ENCODE measurements around the gene HTR3D. TPM values are rescaled to one million over a fixed set of nuclear protein-coding genes. Genes with fewer than 3 reads are reported as not detected.

HTR3D gene
- total and polyA plus RNA-seq, 2 of the 13 experiments (the other 11 are each of a cell fraction or from before 2014, with no cell fraction given): not detected

GRCh38 chr3:184059424-184059823 lies 27.9 kb downstream of the HTR3D start:
- DNase-seq (ENCODE audit: low spot score): no peak
- TF ChIP-seq ZSCAN21 (CRISPR knock-in tag; IDR thresholded peaks at IDR 0.05; ENCODE audit: borderline replicate concordance) (no peak), MXD3 (CRISPR knock-in tag; IDR thresholded peaks at IDR 0.05) (no peak), ZNF546 (CRISPR knock-in tag; conservative IDR thresholded peaks at IDR 0.05) (no peak), IRX3 (CRISPR knock-in tag; IDR thresholded peaks at IDR 0.05; ENCODE audit: borderline replicate concordance, low read depth) (no peak), ISL2 (CRISPR knock-in tag; IDR thresholded peaks at IDR 0.05) (no peak), ZNF839 (CRISPR knock-in tag; IDR thresholded peaks at IDR 0.05; ENCODE audit: borderline replicate concordance) (no peak)
- Histone ChIP-seq H3K4me2 (ENCODE audit: low read depth, low read length) (no peak overlapping the region), H3K9ac (ENCODE audit: insufficient read depth, low read depth, low read length) (no peak overlapping the region), H4K20me1 (ENCODE audit: insufficient read depth, low read length) (no peaks in the 10 kb centered on the region), H3K36me3 (replicated peaks in 1 of 2; ENCODE audit: control insufficient read depth in 1 of 2, insufficient read depth in 2 of 2, low read length in 2 of 2) (no peaks in the 10 kb centered on the region), H3K4me1 (ENCODE audit: insufficient read depth, low read length) (no peaks in the 10 kb centered on the region), H3K4me3 (replicated peaks in 1 of 3; ENCODE audit: insufficient read depth in 1 of 3, low read depth in 2 of 3, low read length in 3 of 3) (no peak overlapping the region), H3K9me3 (ENCODE audit: low read length) (no peaks in the 10 kb centered on the region), H3K27ac (ENCODE audit: extremely low read length, insufficient read depth, low read length) (no peak overlapping the region), H3K27me3 (ENCODE audit: control insufficient read depth in 1 of 2, insufficient read depth in 2 of 2, low read length in 2 of 2) (peaks cover 0 to 8% of the 10 kb centered on the region in 2 experiments; a peak in 4 of 5 replicates), H3K79me2 (ENCODE audit: insufficient read depth, low read length) (no peaks in the 10 kb centered on the region), H2AFZ (ENCODE audit: low read length) (no peak overlapping the region)
- WGBS (ENCODE audit: low lambda C conversion rate): 41% methylated on average over 7 of the region's 7 CpGs
- ChIA-PET CTCF (ENCODE audit: low intra/inter-chr PET ratio, low total read pairs) (no interaction called here), POLR2A (no interaction called here)
- intact Hi-C loops (cut with micrococcal nuclease; ENCODE audit: unreplicated experiment) (no loop called here), in situ Hi-C loops (cut with HindIII; ENCODE audit: extremely low pct_ligation_motif_present, low pct_unique_long_range_greater_than_20kb) (no loop called here)
- ATAC-seq: no peak
- no peak for FAIRE-seq
- no TSS peak for BruUV-seq (replicated peaks)

GRCh38 chr3:184062637-184063036 lies 31.1 kb downstream of the HTR3D start:
- in situ Hi-C loops (cut with HindIII; ENCODE audit: extremely low pct_ligation_motif_present, low pct_unique_long_range_greater_than_20kb) (no loop called here), intact Hi-C loops (cut with micrococcal nuclease; ENCODE audit: unreplicated experiment) (no loop called here)
- no peak overlapping the region for H3K4me2 ChIP-seq (ENCODE audit: low read depth, low read length)
- no peaks in the 10 kb centered on the region for H3K4me1 ChIP-seq (ENCODE audit: insufficient read depth, low read length)
- H3K27ac ChIP-seq (ENCODE audit: extremely low read length, insufficient read depth, low read length): no peak overlapping the region
- ATAC-seq (no peak), DNase-seq (ENCODE audit: low spot score) (no peak), FAIRE-seq (no peak)
- H3K9me3 ChIP-seq (ENCODE audit: low read length): no peaks in the 10 kb centered on the region
- no peaks in the 10 kb centered on the region for H3K79me2 ChIP-seq (ENCODE audit: insufficient read depth, low read length)
- H3K4me3 ChIP-seq (replicated peaks in 1 of 3; ENCODE audit: insufficient read depth in 1 of 3, low read depth in 2 of 3, low read length in 3 of 3): no peak overlapping the region
- CTCF ChIA-PET (ENCODE audit: low intra/inter-chr PET ratio, low total read pairs): no interaction called here
- no TSS peak for BruUV-seq (replicated peaks)
- H3K36me3 ChIP-seq (replicated peaks in 1 of 2; ENCODE audit: control insufficient read depth in 1 of 2, insufficient read depth in 2 of 2, low read length in 2 of 2): no peaks in the 10 kb centered on the region
- POLR2A ChIA-PET: no interaction called here
- no peak overlapping the region for H3K9ac ChIP-seq (ENCODE audit: insufficient read depth, low read depth, low read length)
- H3K27me3 ChIP-seq (ENCODE audit: control insufficient read depth in 1 of 2, insufficient read depth in 2 of 2, low read length in 2 of 2): peaks cover 0 to 4% of the 10 kb centered on the region in 2 experiments; a peak in 2 of 5 replicates
- no peaks in the 10 kb centered on the region for H4K20me1 ChIP-seq (ENCODE audit: insufficient read depth, low read length)
- H2AFZ ChIP-seq (ENCODE audit: low read length): no peak overlapping the region
- TF ChIP-seq MED13 (CRISPR knock-in tag; IDR thresholded peaks at IDR 0.05): no peak
- TF ChIP-seq ZNF709 (CRISPR knock-in tag; IDR thresholded peaks at IDR 0.05): no peak
- no peak for TF ChIP-seq FLYWCH1 (CRISPR knock-in tag; IDR thresholded peaks at IDR 0.05)
- no peak for TF ChIP-seq ZXDC (CRISPR knock-in tag; IDR thresholded peaks at IDR 0.05)
- TF ChIP-seq ZNF281 (CRISPR knock-in tag; IDR thresholded peaks at IDR 0.05; ENCODE audit: borderline replicate concordance): no peak
- TF ChIP-seq MTF1 (CRISPR knock-in tag; IDR thresholded peaks at IDR 0.05): no peak

Data from HepG2 (cell line).